ENCODE measurements around the gene SIM1.

The SIM1 gene

GRCh38 chr6:100353276-100354015 lies 111.3 kb downstream of the SIM1 start:
- Mint-ChIP-seq H3K27ac (no peak overlapping the region), H3K36me3 (ENCODE audit: low read depth) (no peaks in the 10 kb centered on the region), H3K4me1 (ENCODE audit: low read depth) (no peaks in the 10 kb centered on the region), H3K27me3 (no peaks in the 10 kb centered on the region), H3K4me3 (no peak overlapping the region), H3K9me3 (no peaks in the 10 kb centered on the region)
- intact Hi-C loops (cut with micrococcal nuclease): no loop called here

GRCh38 chr6:100350139-100350538 lies 114.6 kb downstream of the SIM1 start:
- H3K36me3 Mint-ChIP-seq (ENCODE audit: low read depth): no peaks in the 10 kb centered on the region
- no peaks in the 10 kb centered on the region for H3K9me3 Mint-ChIP-seq
- intact Hi-C loops (cut with micrococcal nuclease): no loop called here
- no peak overlapping the region for H3K4me3 Mint-ChIP-seq
- H3K27ac Mint-ChIP-seq: no peak overlapping the region
- no peaks in the 10 kb centered on the region for H3K27me3 Mint-ChIP-seq
- no peaks in the 10 kb centered on the region for H3K4me1 Mint-ChIP-seq (ENCODE audit: low read depth)

GRCh38 chr6:100349366-100349765 lies 115.4 kb downstream of the SIM1 start:
- no peak overlapping the region for H3K4me3 Mint-ChIP-seq
- H3K27me3 Mint-ChIP-seq: no peaks in the 10 kb centered on the region

GRCh38 chr6:100347901-100348550 lies 116.7 kb downstream of the SIM1 start:
- Mint-ChIP-seq H3K9me3 (no peaks in the 10 kb centered on the region), H3K36me3 (ENCODE audit: low read depth) (no peaks in the 10 kb centered on the region), H3K4me3 (no peak overlapping the region), H3K4me1 (ENCODE audit: low read depth) (no peaks in the 10 kb centered on the region), H3K27ac (no peak overlapping the region), H3K27me3 (no peaks in the 10 kb centered on the region)
- intact Hi-C loops (cut with micrococcal nuclease): no loop called here

More at GRCh38 chr6:100349366-100349765, 115.4 kb downstream of the SIM1 start:
- Mint-ChIP-seq H3K4me1 (ENCODE audit: low read depth) (no peaks in the 10 kb centered on the region), H3K36me3 (ENCODE audit: low read depth) (no peaks in the 10 kb centered on the region), H3K9me3 (no peaks in the 10 kb centered on the region), H3K27ac (no peak overlapping the region)
- intact Hi-C loops (cut with micrococcal nuclease): no loop called here

GRCh38 chr6:100346828-100347227 lies 117.9 kb downstream of the SIM1 start:
- intact Hi-C loops (cut with micrococcal nuclease): no loop called here
- no peak overlapping the region for H3K27ac Mint-ChIP-seq
- H3K27me3 Mint-ChIP-seq: no peaks in the 10 kb centered on the region
- H3K4me1 Mint-ChIP-seq (ENCODE audit: low read depth): no peaks in the 10 kb centered on the region
- no peaks in the 10 kb centered on the region for H3K36me3 Mint-ChIP-seq (ENCODE audit: low read depth)
- H3K4me3 Mint-ChIP-seq: no peak overlapping the region
- H3K9me3 Mint-ChIP-seq: no peaks in the 10 kb centered on the region

GRCh38 chr6:100346203-100346602 lies 118.5 kb downstream of the SIM1 start:
- Mint-ChIP-seq H3K4me3 (no peak overlapping the region), H3K27me3 (no peaks in the 10 kb centered on the region), H3K9me3 (no peaks in the 10 kb centered on the region), H3K27ac (no peak overlapping the region), H3K4me1 (ENCODE audit: low read depth) (no peaks in the 10 kb centered on the region), H3K36me3 (ENCODE audit: low read depth) (no peaks in the 10 kb centered on the region)
- intact Hi-C loops (cut with micrococcal nuclease): no loop called here

GRCh38 chr6:100344761-100345160 lies 120.0 kb downstream of the SIM1 start:
- H3K4me1 Mint-ChIP-seq (ENCODE audit: low read depth): no peaks in the 10 kb centered on the region
- no peak overlapping the region for H3K4me3 Mint-ChIP-seq
- H3K27me3 Mint-ChIP-seq: no peaks in the 10 kb centered on the region
- H3K27ac Mint-ChIP-seq: no peak overlapping the region
- H3K36me3 Mint-ChIP-seq (ENCODE audit: low read depth): no peaks in the 10 kb centered on the region
- peaks cover 6% of the 10 kb centered on the region for H3K9me3 Mint-ChIP-seq
- intact Hi-C loops (cut with micrococcal nuclease): no loop called here

- no peaks in the 10 kb centered on the region for H3K4me1 Mint-ChIP-seq (ENCODE audit: low read depth)
- H3K36me3 Mint-ChIP-seq (ENCODE audit: low read depth): no peaks in the 10 kb centered on the region
- H3K4me3 Mint-ChIP-seq: no peak overlapping the region
- H3K9me3 Mint-ChIP-seq: peaks cover 6% of the 10 kb centered on the region
- intact Hi-C loops (cut with micrococcal nuclease): no loop called here
- H3K27ac Mint-ChIP-seq: no peak overlapping the region
- H3K27me3 Mint-ChIP-seq: no peaks in the 10 kb centered on the region
Measured at GRCh38 chr6:100344321-100344720, 120.4 kb downstream of the SIM1 start.

GRCh38 chr6:100343316-100344077 lies 121.2 kb downstream of the SIM1 start:
- intact Hi-C loops (cut with micrococcal nuclease): no loop called here

GRCh38 chr6:100342830-100343229 lies 121.9 kb downstream of the SIM1 start:
- intact Hi-C loops (cut with micrococcal nuclease): no loop called here
- Mint-ChIP-seq H3K4me3 (no peak overlapping the region), H3K27me3 (no peaks in the 10 kb centered on the region), H3K27ac (no peak overlapping the region), H3K36me3 (ENCODE audit: low read depth) (no peaks in the 10 kb centered on the region), H3K4me1 (ENCODE audit: low read depth) (no peaks in the 10 kb centered on the region), H3K9me3 (peaks cover 6% of the 10 kb centered on the region)

More at GRCh38 chr6:100343316-100344077, 121.2 kb downstream of the SIM1 start:
- H3K4me3 Mint-ChIP-seq: no peak overlapping the region
- H3K9me3 Mint-ChIP-seq: peaks cover 6% of the 10 kb centered on the region
- no peaks in the 10 kb centered on the region for H3K4me1 Mint-ChIP-seq (ENCODE audit: low read depth)
- H3K27me3 Mint-ChIP-seq: no peaks in the 10 kb centered on the region
- H3K27ac Mint-ChIP-seq: no peak overlapping the region
- H3K36me3 Mint-ChIP-seq (ENCODE audit: low read depth): no peaks in the 10 kb centered on the region

- Mint-ChIP-seq H3K36me3 (ENCODE audit: low read depth) (no peaks in the 10 kb centered on the region), H3K27me3 (no peaks in the 10 kb centered on the region), H3K27ac (no peak overlapping the region), H3K4me3 (no peak overlapping the region), H3K4me1 (ENCODE audit: low read depth) (no peaks in the 10 kb centered on the region), H3K9me3 (peaks cover 6% of the 10 kb centered on the region)
- intact Hi-C loops (cut with micrococcal nuclease): no loop called here
Measured at GRCh38 chr6:100339574-100340255, 125.0 kb downstream of the SIM1 start.

- H3K27me3 Mint-ChIP-seq: no peaks in the 10 kb centered on the region
- H3K36me3 Mint-ChIP-seq (ENCODE audit: low read depth): no peaks in the 10 kb centered on the region
- no peaks in the 10 kb centered on the region for H3K4me1 Mint-ChIP-seq (ENCODE audit: low read depth)
- peaks cover 6% of the 10 kb centered on the region for H3K9me3 Mint-ChIP-seq
- intact Hi-C loops (cut with micrococcal nuclease): no loop called here
- H3K27ac Mint-ChIP-seq: no peak overlapping the region
- no peak overlapping the region for H3K4me3 Mint-ChIP-seq
Measured at GRCh38 chr6:100338090-100338489, 126.6 kb downstream of the SIM1 start.

GRCh38 chr6:100336876-100337275 lies 127.8 kb downstream of the SIM1 start:
- H3K9me3 Mint-ChIP-seq: peaks cover 6% of the 10 kb centered on the region
- H3K36me3 Mint-ChIP-seq (ENCODE audit: low read depth): no peaks in the 10 kb centered on the region
- H3K4me3 Mint-ChIP-seq: no peak overlapping the region
- no peaks in the 10 kb centered on the region for H3K4me1 Mint-ChIP-seq (ENCODE audit: low read depth)
- H3K27me3 Mint-ChIP-seq: no peaks in the 10 kb centered on the region
- intact Hi-C loops (cut with micrococcal nuclease): no loop called here
- no peak overlapping the region for H3K27ac Mint-ChIP-seq

GRCh38 chr6:100335991-100336390 lies 128.7 kb downstream of the SIM1 start:
- Mint-ChIP-seq H3K4me1 (ENCODE audit: low read depth) (no peaks in the 10 kb centered on the region), H3K27me3 (no peaks in the 10 kb centered on the region), H3K4me3 (no peak overlapping the region), H3K36me3 (ENCODE audit: low read depth) (no peaks in the 10 kb centered on the region), H3K27ac (no peak overlapping the region), H3K9me3 (peaks cover 6% of the 10 kb centered on the region)
- intact Hi-C loops (cut with micrococcal nuclease): no loop called here

Measured in dendritic cell treated with granulocyte-macrophage colony-stimulating factor and Interleukin-4, amounts not matched to agents 40 ng/mL and 50 ng/mL, for 4 days (primary cell).